ENCODE data around the gene ADAMTS20.
"Not testable (repeated sequence)": the region's sequence is repeated elsewhere in the genome, so short reads cannot be mapped to it uniquely, and the experiment has no call there.

Gene ADAMTS20

DNA sequence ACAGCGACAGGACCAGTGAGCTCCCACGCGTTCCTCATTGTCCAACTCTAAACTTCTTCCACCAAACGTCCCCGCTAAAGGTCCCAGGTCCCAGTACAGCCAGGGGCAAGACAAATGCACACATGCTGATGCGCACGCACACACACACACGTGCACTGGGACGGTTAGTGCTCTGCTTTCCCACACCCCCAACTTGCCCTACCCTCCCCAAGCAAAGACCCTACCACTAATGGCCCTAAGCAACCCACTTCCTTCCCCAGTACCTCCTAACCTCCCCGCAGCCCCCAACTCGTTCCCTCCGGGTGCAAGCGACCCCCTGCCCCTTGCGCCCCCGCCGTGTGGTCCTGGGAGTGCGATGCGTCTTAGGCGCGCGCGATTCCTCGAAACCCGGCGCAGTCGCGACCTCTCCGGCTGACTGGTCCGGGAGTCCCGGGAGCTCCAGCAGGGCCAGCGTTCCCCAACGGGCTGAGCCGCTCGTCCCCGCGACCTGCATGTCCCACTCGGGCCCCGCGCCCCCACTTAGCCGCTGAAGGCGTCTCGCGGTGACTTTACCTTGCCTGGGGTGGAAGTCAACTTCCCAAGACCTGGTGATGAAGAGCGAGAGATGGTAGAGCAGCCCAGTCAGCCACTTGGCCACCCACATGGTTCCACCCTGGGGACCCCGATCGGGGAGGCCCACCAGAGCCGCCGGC, 578 bp downstream of the ADAMTS20 start:
- no peak overlapping the region for H3K4me3 ChIP-seq (ENCODE audit: low read length)

DNA sequence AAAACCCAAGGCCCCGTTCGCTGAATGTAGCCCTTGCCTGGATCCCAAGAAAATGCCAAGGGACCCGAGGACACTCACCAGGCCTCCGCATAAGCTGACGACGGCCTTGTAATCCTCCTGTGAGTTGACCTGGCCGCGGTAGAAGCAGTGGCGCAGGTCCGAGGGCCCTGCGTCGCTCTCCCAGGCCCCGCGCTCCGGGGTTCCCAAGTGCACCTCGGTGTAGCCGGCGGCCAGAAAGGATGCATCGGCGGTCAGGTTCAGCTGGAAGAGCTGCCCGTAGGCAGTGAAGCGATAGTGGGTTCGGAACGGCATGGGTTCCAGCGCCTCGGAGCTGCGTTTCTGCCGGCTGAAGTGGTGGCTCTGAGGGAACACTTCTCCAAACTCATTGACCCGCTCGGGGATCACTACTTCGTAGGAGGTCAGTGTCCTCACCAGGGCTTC, 1.2 kb downstream of the ADAMTS20 start:
- H3K4me1 ChIP-seq (ENCODE audit: control insufficient read depth, insufficient read depth, low read length), result no peaks in the 10 kb centered on the region
- no peaks in the 10 kb centered on the region for H3K36me3 ChIP-seq (ENCODE audit: control insufficient read depth, insufficient read depth, low read length)
- no peak overlapping the region for H3K9ac ChIP-seq (ENCODE audit: low read length)
- no peak overlapping the region for H3K27ac ChIP-seq (ENCODE audit: low read depth, low read length)
- no peaks in the 10 kb centered on the region for H3K27me3 ChIP-seq (ENCODE audit: control insufficient read depth, insufficient read depth, low read length)
- no peak overlapping the region for H3K4me3 ChIP-seq (ENCODE audit: low read length)

More for the DNA sequence above, 578 bp downstream of the ADAMTS20 start:
- H3K4me1 ChIP-seq (ENCODE audit: control insufficient read depth, insufficient read depth, low read length), result no peaks in the 10 kb centered on the region
- no peaks in the 10 kb centered on the region for H3K27me3 ChIP-seq (ENCODE audit: control insufficient read depth, insufficient read depth, low read length)
- no peak overlapping the region for H3K27ac ChIP-seq (ENCODE audit: low read depth, low read length)
- H3K9ac ChIP-seq (ENCODE audit: low read length), result no peak overlapping the region
- no peaks in the 10 kb centered on the region for H3K36me3 ChIP-seq (ENCODE audit: control insufficient read depth, insufficient read depth, low read length)

DNA sequence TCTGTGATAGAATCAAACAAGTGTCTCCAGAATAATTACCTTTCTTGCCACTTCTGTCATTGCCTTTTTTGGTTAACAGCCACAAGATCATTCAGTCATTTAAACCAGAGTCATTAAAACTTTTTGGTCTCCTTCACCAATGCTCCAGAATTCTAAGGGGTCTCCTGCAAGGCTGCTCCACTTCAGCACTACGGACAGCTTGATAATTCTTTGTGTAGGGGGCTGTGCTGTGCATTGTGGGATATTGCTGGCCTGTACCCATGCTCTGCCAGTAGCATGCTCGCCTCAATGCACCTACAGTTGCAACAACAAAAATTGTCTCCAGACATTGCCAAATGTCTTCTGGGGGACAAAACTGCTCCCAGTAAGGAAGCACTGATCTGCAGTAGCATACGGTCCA, 7.3 kb downstream of the ADAMTS20 start:
- Histone ChIP-seq H3K27ac (ENCODE audit: low read depth, low read length) (no peak overlapping the region), H3K36me3 (ENCODE audit: control insufficient read depth, insufficient read depth, low read length) (no peaks in the 10 kb centered on the region), H3K27me3 (ENCODE audit: control insufficient read depth, insufficient read depth, low read length) (no peaks in the 10 kb centered on the region), H3K9ac (ENCODE audit: low read length) (no peak overlapping the region), H3K4me3 (ENCODE audit: low read length) (no peak overlapping the region), H3K4me1 (ENCODE audit: control insufficient read depth, insufficient read depth, low read length) (no peaks in the 10 kb centered on the region)

DNA sequence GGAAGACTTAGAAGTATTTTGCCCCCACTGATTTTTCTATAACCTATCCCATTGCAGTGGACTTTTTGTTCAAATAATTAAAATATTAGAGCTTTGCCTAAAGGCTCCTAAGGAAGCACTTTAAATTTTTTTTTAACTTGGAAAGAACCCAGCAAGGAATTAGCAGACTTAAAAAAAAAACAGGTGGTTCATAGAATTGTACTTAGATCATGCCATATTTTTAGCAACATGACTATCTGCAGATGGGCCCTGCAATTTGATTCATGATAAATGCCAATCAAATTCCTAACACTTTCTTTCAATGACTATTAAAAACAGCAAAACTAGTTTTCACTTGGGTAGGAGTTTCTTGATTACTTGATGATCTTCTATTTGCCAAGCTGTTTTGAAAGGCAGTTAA, 11.5 kb downstream of the ADAMTS20 start:
- Histone ChIP-seq H3K27ac (ENCODE audit: low read depth, low read length) (no peak overlapping the region), H3K9ac (ENCODE audit: low read length) (no peak overlapping the region), H3K27me3 (ENCODE audit: control insufficient read depth, insufficient read depth, low read length) (no peaks in the 10 kb centered on the region)

DNA sequence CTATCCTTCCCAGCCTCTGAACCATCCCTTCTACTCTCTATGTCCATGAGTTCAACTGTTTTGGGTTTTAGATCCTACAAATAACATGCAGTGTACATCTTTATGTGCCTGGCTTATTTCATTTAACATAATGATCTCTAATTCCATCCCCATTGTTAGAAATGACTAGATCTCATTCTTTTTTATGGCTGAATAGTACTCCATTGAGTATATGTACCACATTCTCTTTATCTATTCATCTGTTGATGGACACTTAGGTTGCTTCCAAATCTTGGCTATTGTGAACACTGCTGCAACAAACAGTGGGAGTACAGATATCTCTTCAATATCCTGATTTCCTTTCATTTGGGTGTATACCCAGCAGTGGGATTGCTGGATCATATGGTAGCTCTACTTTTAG, 14.3 kb downstream of the ADAMTS20 start:
- not testable (repeated sequence) for H3K9ac ChIP-seq (ENCODE audit: low read length); H3K4me1 ChIP-seq (ENCODE audit: control insufficient read depth, insufficient read depth, low read length); H3K36me3 ChIP-seq (ENCODE audit: control insufficient read depth, insufficient read depth, low read length); H3K27ac ChIP-seq (ENCODE audit: low read depth, low read length); H3K27me3 ChIP-seq (ENCODE audit: control insufficient read depth, insufficient read depth, low read length); H3K4me3 ChIP-seq (ENCODE audit: low read length)

More for the DNA sequence above, 11.5 kb downstream of the ADAMTS20 start:
- Histone ChIP-seq H3K4me1 (ENCODE audit: control insufficient read depth, insufficient read depth, low read length) (no peaks in the 10 kb centered on the region), H3K36me3 (ENCODE audit: control insufficient read depth, insufficient read depth, low read length) (no peaks in the 10 kb centered on the region), H3K4me3 (ENCODE audit: low read length) (no peak overlapping the region)

DNA sequence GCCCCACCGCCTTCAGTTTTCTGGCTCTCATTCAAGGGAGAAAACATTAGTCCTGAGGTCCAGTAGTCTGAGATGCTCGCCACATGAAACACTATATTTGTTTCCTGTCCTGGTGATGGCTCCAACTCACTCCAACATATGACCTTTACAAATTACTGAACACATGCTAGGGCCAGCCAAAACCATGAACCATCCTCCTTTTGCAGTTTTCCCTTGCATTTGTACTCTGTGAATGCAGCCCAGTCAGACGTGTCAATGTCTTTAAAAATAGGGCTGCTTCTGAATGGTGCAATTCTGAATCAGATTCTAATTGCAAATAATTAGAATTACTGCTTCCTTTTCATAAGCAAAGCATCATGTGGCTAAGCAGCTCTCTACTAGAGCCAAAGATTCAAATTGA, 36.0 kb downstream of the ADAMTS20 start:
- no peak overlapping the region for H3K4me3 ChIP-seq (ENCODE audit: low read length)
- H3K36me3 ChIP-seq (ENCODE audit: control insufficient read depth, insufficient read depth, low read length), result no peaks in the 10 kb centered on the region
- H3K27ac ChIP-seq (ENCODE audit: low read depth, low read length), result no peak overlapping the region

DNA sequence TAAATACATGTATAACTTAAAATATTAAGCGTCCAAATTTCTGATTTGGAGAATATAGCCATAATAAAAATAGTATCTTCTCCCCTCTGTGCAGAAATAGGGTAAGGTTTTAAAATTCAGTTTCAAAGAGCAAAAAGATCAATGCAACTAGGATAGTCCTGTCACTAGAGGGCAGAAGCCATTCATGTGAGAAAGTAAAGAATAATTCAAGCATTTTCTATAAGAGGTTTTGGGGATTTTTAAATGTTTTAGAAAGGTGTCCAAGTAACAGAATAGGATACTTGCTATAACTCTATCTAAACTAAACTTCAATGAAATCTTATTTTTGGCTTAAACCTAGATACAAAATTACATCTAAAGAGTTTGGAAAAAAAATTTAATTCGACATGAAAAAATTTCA, 50.3 kb downstream of the ADAMTS20 start:
- no peak overlapping the region for H3K9ac ChIP-seq (ENCODE audit: low read length)
- no peak overlapping the region for H3K4me3 ChIP-seq (ENCODE audit: low read length)
- no peak overlapping the region for H3K27ac ChIP-seq (ENCODE audit: low read depth, low read length)
- H3K4me1 ChIP-seq (ENCODE audit: control insufficient read depth, insufficient read depth, low read length), result no peaks in the 10 kb centered on the region
- H3K36me3 ChIP-seq (ENCODE audit: control insufficient read depth, insufficient read depth, low read length), result no peaks in the 10 kb centered on the region
- H3K27me3 ChIP-seq (ENCODE audit: control insufficient read depth, insufficient read depth, low read length), result no peaks in the 10 kb centered on the region

More for the DNA sequence above, 36.0 kb downstream of the ADAMTS20 start:
- Histone ChIP-seq H3K27me3 (ENCODE audit: control insufficient read depth, insufficient read depth, low read length) (no peaks in the 10 kb centered on the region), H3K4me1 (ENCODE audit: control insufficient read depth, insufficient read depth, low read length) (no peaks in the 10 kb centered on the region), H3K9ac (ENCODE audit: low read length) (no peak overlapping the region)

DNA sequence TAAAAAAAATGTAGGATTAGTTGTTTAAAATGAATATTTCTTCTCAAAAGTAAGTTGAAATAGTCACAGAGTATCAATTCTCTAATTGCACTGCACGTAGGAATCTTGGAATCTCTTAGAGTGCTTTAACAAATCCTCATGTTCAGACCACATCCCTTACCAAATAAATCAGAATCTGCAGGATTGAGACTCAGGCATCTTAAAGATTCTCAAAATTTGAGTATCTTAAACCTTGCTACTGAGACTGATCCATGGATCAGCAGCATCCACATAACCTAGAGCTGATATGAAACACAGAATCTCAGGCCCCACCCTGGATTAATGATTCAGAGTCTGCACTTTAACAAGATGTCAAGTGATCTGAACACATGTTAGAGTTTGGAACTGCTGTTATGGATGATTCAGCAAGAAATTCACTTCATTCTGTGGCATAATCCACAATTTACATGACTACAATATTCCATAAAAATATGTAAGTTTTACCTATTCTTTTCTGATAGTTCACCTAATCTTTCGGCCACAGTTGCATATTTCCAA, 58.7 kb downstream of the ADAMTS20 start:
- Histone ChIP-seq H3K9ac (ENCODE audit: low read length) (no peak overlapping the region), H3K27ac (ENCODE audit: low read depth, low read length) (no peak overlapping the region), H3K27me3 (ENCODE audit: control insufficient read depth, insufficient read depth, low read length) (no peaks in the 10 kb centered on the region), H3K4me3 (ENCODE audit: low read length) (no peak overlapping the region), H3K36me3 (ENCODE audit: control insufficient read depth, insufficient read depth, low read length) (no peaks in the 10 kb centered on the region), H3K4me1 (ENCODE audit: control insufficient read depth, insufficient read depth, low read length) (no peaks in the 10 kb centered on the region)

DNA sequence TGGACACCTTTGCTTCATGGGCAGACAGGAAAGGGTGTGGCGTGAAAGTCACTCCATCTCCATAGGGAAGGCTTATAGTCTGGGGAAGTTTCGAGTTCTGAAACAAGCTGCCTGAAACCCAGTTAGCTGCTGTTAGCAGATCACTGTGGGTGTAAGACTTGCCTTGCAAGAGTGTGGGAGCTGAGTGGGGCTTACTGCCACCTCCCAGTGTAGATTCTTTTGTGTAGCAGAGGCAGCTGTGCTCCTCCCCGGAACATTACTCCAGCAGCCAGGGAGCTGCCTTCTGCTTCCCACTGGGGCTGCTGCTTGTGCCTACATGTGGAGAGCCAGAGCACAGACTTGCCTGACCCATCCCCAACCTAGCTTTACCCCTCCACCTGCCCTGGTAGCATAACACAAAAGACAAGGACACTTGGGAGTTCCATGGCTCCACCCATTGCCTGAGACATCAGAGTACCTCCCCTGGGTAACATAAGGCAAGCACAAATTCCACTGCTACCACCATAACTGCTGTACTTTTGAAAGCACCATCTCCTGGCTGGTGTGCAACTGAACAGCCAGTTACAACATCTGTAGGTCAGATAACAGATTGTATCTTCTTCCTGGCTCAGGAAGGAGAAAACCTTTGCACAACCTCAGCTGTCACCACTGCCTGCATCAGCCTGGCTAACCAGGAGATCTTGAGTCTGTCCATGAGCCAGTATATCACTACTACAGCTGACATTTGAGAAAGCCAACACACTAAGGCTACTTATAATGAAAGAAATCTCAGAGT, 69.5 kb downstream of the ADAMTS20 start:
- Histone ChIP-seq H3K27me3 (ENCODE audit: control insufficient read depth, insufficient read depth, low read length) (no peaks in the 10 kb centered on the region), H3K4me3 (ENCODE audit: low read length) (no peak overlapping the region), H3K4me1 (ENCODE audit: control insufficient read depth, insufficient read depth, low read length) (no peaks in the 10 kb centered on the region), H3K36me3 (ENCODE audit: control insufficient read depth, insufficient read depth, low read length) (no peaks in the 10 kb centered on the region), H3K27ac (ENCODE audit: low read depth, low read length) (no peak overlapping the region), H3K9ac (ENCODE audit: low read length) (no peak overlapping the region)

DNA sequence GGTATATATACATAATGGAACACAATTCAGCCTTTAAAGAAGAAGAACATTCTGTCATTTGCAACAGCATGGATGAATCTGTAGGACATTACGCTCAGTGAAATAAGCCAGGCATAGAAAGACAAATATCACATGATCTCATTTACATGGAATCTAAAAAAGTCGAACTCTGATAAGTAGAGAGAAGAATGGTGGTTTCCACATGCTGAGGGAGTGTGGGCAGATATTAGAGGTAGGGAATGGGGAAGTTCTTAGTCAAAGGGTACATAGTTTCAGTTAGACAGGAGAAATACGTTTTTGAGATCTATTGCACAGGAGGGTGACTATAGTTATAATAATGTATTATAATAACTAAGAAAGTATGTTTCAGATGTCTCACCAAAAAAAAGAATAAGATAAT, 71.4 kb downstream of the ADAMTS20 start:
- Histone ChIP-seq H3K27me3 (ENCODE audit: control insufficient read depth, insufficient read depth, low read length) (no peaks in the 10 kb centered on the region), H3K36me3 (ENCODE audit: control insufficient read depth, insufficient read depth, low read length) (no peaks in the 10 kb centered on the region), H3K9ac (ENCODE audit: low read length) (no peak overlapping the region), H3K4me1 (ENCODE audit: control insufficient read depth, insufficient read depth, low read length) (no peaks in the 10 kb centered on the region), H3K4me3 (ENCODE audit: low read length) (no peak overlapping the region), H3K27ac (ENCODE audit: low read depth, low read length) (no peak overlapping the region)

DNA sequence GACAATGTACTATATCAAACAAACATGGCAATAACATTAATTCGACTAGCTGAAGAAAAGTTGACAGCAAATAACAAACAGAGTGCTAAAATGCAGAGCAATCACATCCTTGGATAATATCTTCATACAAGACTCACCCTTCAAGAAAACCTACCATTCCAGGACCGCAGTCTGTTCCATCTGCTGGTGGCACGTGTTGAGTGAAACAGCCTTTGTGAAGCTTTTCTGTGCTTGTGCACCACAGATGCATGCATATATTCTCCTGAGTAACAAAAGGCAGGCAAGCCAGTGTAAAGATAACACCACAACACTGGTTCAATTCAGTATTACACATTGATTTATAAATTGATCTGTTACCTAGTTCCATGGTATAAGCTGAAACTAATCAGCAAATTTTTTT, 89.3 kb downstream of the ADAMTS20 start:
- H3K27ac ChIP-seq (ENCODE audit: low read depth, low read length), result no peak overlapping the region
- H3K27me3 ChIP-seq (ENCODE audit: control insufficient read depth, insufficient read depth, low read length), result no peaks in the 10 kb centered on the region
- H3K4me1 ChIP-seq (ENCODE audit: control insufficient read depth, insufficient read depth, low read length), result no peaks in the 10 kb centered on the region
- H3K4me3 ChIP-seq (ENCODE audit: low read length), result no peak overlapping the region
- no peak overlapping the region for H3K9ac ChIP-seq (ENCODE audit: low read length)
- H3K36me3 ChIP-seq (ENCODE audit: control insufficient read depth, insufficient read depth, low read length), result no peaks in the 10 kb centered on the region

DNA sequence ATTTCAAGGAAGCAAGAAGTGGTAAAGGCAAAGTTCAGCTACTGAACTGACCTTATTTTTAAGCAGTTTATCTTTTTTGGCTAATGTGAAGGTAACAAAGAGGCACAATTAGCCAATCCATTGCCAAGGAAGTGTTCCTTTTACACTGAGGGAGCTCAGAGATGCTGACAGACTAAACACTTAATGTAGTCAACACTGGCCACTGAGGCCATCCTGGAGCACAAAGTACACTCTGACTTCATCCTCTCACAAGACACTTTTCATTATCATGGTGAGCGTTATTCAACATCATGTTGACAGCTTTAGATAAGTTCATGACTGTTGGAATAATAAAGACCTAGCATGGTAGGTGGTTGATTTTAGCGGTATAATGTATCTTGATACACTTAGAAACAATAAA, 89.9 kb downstream of the ADAMTS20 start:
- Histone ChIP-seq H3K27me3 (ENCODE audit: control insufficient read depth, insufficient read depth, low read length) (no peaks in the 10 kb centered on the region), H3K27ac (ENCODE audit: low read depth, low read length) (no peak overlapping the region), H3K4me1 (ENCODE audit: control insufficient read depth, insufficient read depth, low read length) (no peaks in the 10 kb centered on the region), H3K9ac (ENCODE audit: low read length) (no peak overlapping the region), H3K4me3 (ENCODE audit: low read length) (no peak overlapping the region), H3K36me3 (ENCODE audit: control insufficient read depth, insufficient read depth, low read length) (no peaks in the 10 kb centered on the region)
